Stimulated activated CD4-positive, alpha-beta T cell treated with anti-CD3 and anti-CD28 coated beads, Interleukin-15, amount 100 ng/mL, for 24 hours (primary cell): ENCODE data around the gene DUOXA2.
"Not testable (repeated sequence)": the region's sequence is repeated elsewhere in the genome, so short reads cannot be mapped to it uniquely, and the experiment has no call there.

Experiments used
- DNase-seq: peaks from one replicate; pipeline ENCODE4 v3.0.0-alpha.2; 2020

The DUOXA2 gene

GRCh38 chr15:45118131-45118588 lies 4.0 kb downstream of the DUOXA2 start:
- peak; percentile 91 for DNase-seq

- DNase-seq, result no peak
Measured at GRCh38 chr15:45118996-45119395, 4.9 kb downstream of the DUOXA2 start.

DNA sequence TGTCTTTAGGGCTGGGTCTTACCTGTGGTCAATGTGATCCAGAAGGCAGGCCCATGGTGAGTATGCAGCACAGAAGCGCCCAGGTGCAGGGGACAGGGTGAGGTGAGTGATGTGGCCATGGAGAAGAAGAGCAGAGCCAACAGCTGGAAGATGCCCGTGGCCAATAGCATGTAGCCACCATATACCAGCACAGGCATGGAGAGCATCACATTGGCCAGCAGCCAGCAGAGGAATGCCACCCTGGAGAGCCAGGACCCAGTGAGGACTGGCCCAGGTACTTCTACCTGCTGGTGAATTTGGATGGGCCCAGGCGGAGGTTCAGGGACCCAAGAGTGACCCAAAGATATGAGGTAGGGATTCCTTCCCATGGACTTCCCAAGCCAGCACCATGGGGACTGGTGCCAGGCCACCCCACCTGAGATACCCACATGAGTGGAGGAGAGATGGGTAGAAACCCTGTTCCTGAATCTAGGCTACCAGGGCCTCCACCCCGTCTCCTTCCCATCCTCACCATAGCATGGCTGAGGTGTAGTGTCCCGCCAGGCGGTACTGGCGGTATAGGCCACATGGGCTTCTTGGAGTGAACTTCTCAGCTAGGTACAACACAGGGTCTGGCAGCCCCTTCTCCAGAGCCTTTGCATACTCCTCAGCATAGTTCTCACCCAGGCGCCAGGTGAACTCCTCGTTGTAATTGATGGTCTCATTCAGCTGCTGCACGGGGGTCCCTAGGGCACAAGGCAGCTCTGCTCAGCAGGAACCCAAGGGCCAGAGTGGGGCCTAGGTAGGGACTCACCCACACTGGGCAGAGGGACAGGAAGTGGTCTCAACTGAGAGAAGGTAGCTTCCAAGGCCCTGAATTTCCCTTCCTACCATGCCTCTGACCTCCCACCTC lies 6.2 kb downstream of the DUOXA2 start:
- no peak for DNase-seq

GRCh38 chr15:45121020-45121419 lies 6.9 kb downstream of the DUOXA2 start:
- DNase-seq, result no peak

DNA sequence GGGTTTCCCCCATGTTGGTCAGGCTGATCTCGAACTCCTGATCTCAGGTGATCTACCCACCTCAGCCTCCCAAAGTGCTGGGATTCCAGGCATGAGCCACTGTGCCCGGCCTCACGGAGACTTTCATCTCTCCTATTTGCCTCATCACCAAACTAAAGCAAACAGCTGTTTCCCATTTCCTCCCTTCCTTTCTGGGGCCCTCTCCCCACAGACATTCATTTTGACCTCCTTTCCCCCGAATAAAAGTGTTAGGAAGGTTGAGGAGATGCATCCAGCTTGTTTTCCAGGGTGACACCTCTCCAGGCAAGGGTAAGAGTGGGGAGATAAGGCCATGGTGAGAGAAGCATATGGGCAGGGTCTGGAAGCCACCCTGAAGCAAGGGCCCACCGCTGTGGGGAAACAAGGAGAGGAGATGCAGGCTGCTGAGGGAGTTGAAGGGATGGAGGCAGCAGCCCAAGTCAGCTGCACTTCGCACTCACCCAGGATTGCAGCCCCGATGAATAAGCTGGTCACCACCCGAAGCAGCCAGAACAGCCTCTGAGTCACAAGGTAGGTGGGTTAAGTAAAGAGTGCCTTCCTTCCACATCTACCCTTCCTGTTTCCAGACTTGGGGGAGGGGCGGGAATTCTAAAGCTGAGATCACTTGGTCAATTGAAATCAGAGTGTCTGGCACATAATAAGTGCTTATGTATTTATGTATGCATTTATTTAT lies 7.7 kb downstream of the DUOXA2 start:
- DNase-seq, result no peak

- DNase-seq, result no peak
Measured at GRCh38 chr15:45122719-45123118, 8.6 kb downstream of the DUOXA2 start.

DNA sequence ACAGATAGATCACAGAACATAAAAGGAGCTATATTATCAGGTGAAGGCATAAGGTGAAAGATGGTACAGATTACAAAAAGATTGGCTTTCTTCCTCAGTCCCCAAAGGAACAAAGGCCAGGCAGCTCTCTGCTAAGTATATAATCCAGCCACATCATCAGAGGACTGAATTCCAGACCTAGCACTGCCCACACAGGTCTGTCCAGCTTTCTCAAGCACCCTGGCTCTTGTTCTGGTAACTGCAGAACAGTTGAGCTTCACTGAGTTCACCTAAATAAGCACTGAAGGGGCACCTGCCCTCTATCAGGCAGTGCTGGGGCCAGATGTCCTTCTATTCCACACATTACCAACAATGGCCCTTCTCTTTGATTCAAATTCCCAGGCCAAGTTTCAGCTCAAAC lies 9.3 kb downstream of the DUOXA2 start:
- no peak for DNase-seq

GRCh38 chr15:45126535-45127158 lies 12.5 kb downstream of the DUOXA2 start:
- DNase-seq, result peak; percentile 46

- no peak for DNase-seq
Measured at GRCh38 chr15:45128971-45129639, 15.0 kb downstream of the DUOXA2 start.

DNA sequence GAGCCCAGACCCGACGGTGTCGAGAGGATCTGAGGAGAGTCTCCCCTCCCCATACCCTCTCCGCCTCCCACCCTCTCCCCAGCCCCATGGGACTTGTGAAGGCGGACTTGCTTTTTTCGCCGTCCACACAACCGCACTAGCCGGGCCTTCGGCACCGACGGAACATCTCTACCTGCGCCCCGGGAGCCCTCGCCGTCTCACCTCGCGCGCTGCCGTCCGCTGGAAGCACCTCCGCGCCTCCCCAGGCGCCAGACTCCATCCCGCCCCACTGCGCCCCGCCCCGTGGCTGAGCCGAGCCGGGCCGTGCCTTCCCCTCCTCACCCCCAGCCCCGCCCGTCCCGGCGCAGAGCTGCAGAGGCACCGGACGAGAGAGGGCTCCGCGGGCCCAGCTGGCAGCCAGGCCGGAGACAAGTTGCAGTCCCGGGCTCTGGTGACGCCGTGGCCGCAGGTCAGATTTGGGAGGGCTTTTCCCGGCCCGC lies 15.6 kb downstream of the DUOXA2 start, which contains the start of the genes DUOX1 and DUOXA1:
Gene DUOX1, plus strand, starts transcription at position 344 of the 479 bp plus-strand sequence. CDS start 1,973 bp downstream, outside the sequence.
Gene DUOXA1, minus strand, starts transcription at position 229 of the 479 bp plus-strand sequence. CDS start 6,865 bp downstream, outside the sequence.
- peak; percentile 62 for DNase-seq

DNA sequence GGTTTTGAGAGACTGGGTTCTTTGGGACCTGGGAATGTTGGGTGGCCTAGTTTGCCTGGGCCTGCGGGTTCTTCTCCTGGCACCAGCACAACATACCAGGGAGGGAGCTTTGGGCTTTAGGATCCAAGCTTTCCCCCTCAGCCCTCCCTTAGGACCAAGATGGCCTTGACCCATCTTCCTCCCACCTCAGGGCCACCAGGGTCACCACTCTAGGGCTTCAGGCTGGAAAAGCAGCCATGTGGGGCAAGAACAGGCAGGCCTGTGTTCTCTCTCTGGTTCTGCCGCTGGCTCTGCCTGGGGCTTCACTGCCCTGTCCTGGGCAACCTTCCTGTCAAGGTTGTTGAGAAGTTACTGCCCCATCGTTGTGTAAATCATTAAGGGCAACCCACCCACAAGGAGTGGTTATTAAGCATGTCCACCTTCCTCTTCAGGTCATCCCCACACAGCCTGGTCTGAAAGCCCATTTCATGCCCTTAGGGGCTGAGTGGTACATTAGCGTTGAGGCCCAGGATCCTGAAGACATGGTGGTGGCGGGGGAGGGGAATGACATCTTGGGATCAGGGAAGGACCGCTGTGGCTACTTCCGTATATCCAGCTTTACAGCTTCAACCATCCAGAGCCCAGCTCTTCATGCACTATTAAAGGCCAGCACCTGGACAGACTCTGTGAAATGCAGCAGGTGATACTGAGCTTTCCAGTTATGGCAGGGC lies 16.3 kb downstream of the DUOXA2 start:
- DNase-seq, result no peak

- DNase-seq, result no peak
Measured at GRCh38 chr15:45131510-45131909, 17.4 kb downstream of the DUOXA2 start.

GRCh38 chr15:45132844-45133560 lies 18.9 kb downstream of the DUOXA2 start:
- no peak for DNase-seq

DNA sequence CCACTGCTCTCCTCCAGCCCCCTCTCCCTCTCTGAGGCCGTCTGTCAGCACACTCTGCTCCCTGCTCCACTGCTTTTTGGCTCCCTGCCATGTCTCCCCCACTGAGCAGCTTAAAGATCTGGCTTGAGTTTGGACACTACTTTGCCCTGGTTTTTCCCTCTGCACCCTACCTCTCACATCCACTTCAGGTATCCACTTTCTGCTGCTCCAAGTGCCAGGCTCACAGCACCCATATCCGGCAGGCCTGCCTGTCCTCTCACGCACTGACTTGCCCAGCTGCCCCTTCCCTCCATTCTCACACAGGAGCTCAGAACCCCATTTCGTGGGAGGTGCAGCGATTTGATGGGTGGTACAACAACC lies 19.4 kb downstream of the DUOXA2 start:
- no peak for DNase-seq

GRCh38 chr15:45134046-45134445 lies 19.9 kb downstream of the DUOXA2 start:
- no peak for DNase-seq

DNA sequence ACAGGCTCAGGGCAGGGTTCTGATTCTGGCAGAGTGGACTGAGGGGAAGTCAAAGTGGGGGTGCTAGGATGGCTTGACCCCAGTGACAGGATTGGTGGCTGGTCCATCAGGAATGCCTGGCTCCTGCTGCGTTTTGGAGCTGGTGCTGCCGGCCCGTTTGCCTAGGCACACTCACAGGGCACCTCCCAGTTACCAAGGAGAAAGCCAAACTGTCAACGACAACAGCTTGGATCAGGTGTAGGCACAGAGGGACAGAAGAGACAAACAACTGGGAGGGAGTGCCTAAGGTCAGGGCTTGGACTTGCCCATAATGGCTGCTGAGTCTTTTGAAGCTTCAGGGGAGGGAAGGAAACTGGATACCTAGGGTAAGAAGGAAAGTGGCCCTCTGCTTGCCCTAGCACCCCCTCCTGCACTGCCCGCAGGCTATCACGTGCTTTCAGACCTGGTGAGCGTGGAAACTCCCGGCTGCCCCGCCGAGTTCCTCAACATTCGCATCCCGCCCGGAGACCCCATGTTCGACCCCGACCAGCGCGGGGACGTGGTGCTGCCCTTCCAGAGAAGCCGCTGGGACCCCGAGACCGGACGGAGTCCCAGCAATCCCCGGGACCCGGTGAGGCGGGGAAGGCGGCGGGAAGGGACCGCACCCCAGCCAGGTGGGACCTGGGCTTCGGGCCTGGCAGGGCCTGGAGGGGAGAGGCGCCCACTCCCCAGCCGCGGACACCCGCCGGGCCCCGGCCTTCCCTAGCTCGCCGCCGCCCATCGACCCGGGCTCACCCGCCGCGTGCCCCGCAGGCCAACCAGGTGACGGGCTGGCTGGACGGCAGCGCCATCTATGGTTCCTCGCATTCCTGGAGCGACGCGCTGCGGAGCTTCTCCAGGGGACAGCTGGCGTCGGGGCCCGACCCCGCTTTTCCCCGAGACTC lies 20.8 kb downstream of the DUOXA2 start:
- DNase-seq, result peak; percentile 41

DNA sequence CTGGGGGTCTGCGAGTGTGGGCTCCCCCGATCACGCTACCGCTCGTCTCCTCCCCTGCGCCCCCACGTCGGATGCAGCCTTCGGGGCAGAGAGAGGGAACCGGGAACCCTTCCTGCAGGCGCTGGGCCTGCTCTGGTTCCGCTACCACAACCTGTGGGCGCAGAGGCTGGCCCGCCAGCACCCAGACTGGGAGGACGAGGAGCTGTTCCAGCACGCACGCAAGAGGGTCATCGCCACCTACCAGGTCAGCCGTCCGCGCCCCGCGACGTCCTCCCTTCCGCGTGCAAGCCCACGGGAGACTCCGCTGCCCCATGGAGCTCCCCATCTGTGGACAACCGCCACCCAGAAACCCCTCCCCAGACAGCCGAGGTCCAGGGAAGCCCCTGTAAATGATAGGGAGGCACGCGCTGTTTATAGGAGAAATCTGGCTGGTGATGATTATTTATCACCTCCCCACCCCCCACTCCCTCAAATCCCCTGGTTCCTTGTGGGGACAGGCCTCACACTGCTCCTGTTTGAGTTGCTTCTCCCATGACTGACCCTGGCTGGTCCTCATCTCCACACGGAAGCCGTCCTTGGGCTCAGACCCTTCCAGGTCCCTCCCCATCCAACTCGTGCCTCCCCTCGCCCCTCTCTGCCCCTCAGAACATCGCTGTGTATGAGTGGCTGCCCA lies 21.7 kb downstream of the DUOXA2 start:
- not testable (repeated sequence) for DNase-seq

DNA sequence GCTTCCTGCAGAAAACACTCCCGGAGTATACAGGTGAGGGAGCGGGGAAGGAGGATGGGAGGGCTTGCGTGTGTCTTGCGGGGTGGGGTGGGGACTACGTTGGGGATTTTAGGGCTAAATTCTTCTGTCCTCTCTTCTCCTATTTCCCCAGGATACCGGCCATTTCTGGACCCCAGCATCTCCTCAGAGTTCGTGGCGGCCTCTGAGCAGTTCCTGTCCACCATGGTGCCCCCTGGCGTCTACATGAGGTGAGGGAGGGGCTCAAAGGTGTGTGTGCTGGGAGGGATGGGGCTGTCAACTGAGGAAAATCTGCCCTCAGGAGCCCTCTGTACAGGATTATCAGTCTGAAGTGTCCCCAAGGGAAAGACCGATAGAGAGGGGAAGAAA lies 22.2 kb downstream of the DUOXA2 start:
- peak; percentile 30 for DNase-seq

DNA sequence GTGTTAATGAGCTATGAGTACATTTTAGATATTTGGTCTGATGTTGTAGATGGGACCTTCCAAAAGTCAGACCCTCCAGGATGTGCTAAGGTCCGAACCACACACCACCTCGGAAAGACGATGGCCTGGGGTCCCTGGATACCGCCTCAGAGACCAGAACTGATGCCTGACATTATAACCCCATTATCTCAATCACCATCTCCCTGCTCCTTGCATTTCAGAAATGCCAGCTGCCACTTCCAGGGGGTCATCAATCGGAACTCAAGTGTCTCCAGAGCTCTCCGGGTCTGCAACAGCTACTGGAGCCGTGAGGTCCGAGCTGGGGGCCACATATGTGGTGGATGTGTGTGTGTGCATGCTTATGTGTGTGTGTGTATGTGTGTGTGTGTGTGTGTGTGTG lies 23.6 kb downstream of the DUOXA2 start:
- no peak for DNase-seq
